GM18498 (cell line): Measurements from ENCODE around the gene PRR19.

Source experiments
- ATAC-seq: cut with Tn5 transposase; IDR thresholded peaks from one replicate; pipeline ENCODE4 v1.9.1; 2021; ENCODE audit warnings: mild to moderate bottlenecking, moderate library complexity; ENCODE audit not compliant: unreplicated experiment

Gene PRR19

DNA sequence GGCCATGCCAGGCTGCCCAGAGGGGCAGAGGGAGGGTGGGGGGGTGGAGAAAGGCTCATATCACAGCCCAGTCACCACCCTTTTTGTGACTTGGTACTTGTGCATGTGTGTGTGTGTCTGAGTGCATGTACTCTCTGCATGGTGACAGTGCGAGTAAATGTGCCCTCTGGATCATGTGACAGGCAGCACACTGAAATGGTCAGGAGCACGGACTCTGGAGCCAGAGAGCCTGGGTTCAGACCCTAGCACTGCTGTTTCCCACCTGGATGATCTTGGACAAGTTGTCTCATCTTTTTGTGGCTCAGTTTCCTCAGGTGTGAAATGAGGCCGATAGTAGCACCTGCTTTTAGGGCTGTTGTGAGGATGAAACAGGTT lies 30.9 kb upstream of the PRR19 start:
- ATAC-seq, result no peak

GRCh38 chr19:42271861-42272534 lies 29.9 kb upstream of the PRR19 start:
- no peak for ATAC-seq

DNA sequence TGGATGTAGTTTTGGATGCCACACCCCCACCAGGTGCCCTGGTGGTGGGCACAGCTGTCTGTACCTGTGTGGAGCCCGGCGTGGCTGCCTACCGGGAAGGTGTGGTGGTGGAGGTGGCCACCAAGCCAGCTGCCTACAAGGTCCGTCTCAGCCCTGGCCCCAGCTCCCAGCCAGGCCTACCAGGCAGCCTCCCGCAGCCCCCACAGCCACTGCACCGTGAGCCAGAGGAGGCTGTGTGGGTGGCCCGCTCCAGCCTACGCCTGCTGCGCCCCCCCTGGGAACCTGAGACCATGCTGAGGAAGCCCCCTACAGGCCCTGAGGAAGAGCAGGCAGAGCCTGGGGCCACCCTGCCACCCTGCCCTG lies 29.4 kb upstream of the PRR19 start:
- no peak for ATAC-seq

GRCh38 chr19:42272989-42273406 lies 28.9 kb upstream of the PRR19 start:
- no peak for ATAC-seq

GRCh38 chr19:42273407-42274064 lies 28.4 kb upstream of the PRR19 start:
- no peak for ATAC-seq

- ATAC-seq, result no peak
Measured at GRCh38 chr19:42274065-42274682, 27.8 kb upstream of the PRR19 start.

- no peak for ATAC-seq
Measured at GRCh38 chr19:42275103-42275502, 26.8 kb upstream of the PRR19 start.

DNA sequence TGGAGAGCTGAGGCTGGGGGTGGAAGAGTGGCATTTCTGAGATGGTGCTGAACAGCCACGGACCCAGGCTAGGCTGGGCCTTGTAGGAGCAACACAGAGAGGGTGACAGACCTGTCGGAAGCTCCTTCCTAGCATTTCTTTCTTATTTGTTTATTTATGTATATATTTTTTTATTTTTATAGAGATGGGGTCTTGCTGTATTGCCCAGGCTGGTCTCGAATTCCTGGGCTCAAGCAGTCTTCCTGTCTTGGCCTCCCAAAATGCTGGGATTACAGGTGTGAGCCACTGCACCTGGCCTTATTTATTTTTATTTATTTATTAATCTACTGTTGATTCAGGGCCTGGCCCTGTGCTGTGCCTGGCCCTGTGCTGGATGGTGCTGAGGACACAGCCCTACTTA lies 26.4 kb upstream of the PRR19 start:
- ATAC-seq, result no peak

GRCh38 chr19:42276284-42276683 lies 25.6 kb upstream of the PRR19 start:
- no peak for ATAC-seq

DNA sequence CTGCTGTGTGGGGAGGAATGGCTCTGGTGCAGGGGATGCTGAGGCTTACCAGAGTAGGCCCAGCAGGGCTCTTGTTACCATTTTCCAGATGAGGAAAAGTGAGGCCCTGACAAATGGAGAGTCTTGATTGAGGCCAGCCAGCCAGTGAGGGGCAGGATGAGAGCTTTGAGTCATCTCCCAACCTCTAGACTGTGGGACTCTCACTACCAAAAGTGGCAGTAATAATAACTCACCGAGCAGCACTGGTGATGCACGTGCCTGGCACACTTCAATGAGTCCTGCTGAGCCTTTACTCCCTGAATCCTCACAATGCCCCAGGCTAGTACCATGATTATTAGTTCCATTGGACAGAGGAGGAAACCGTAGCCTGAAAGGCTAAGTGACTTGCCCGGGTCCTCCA lies 25.1 kb upstream of the PRR19 start:
- no peak for ATAC-seq

DNA sequence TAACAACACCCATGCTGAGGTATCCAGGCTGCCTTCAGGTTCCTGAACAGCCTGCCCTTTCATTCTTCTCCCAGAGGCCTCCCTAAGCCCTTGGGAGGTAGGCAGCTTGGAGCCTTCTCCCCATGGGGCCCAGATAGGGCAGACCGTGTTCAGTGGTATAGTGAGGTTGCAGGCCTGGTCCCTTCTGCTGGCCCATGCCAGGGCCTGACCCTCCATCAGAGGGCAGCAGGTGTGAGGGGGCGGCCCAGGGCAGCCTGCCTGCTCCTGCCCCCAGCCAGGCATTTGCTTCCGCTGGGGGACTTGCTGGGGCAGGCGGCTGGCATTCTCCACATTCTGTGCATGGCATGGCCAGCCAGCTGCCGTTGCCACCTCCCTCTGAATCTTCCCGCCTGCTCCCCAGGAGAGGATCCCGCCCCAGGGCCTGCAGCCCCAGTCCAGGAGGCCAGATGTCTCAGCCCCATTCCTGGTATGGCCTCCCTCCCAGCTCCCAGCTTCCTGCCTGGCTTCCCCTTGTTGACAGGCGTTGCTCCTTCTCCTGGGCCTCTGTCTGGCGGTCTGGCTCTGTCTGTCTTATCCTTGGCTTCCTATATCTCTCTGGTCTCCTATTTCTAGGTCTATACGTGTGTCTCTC lies 24.0 kb upstream of the PRR19 start:
- ATAC-seq, result no peak

DNA sequence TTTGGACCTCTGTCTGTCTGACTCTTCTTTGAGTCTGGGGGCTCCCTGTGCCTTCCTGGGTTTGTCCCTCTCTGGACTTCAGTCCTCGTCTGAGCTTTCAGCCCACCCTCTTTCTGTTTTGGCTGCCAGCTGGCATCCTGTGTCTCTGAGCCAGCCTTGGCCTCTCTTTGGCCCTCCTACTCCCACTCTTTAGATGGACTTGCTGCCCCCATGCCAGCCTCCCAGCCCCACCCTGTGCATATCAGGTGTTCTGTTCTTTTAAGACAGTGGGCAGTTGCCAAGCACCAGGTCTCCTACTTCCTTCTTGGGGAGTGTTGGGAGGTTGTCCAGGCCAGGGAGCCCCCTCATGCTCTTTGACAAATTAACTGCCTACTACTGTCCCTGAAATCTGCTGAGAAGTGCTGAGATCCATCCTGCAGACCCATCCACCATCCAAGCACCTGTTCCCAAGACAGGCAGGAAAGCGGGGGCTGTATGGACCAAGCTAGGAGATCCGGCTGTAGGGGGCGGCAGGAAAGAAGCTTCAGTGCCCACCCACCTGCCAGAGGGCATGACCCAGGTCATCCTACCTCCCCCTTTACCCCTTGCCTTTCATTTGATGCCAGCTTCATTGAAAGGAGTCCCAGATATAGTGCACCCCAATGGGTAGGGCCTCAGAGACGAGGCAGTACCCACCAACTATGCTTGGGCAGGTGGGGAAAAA lies 23.3 kb upstream of the PRR19 start:
- ATAC-seq, result no peak

GRCh38 chr19:42279155-42279901 lies 22.6 kb upstream of the PRR19 start:
- ATAC-seq, result no peak

GRCh38 chr19:42279902-42280814 lies 21.8 kb upstream of the PRR19 start:
- ATAC-seq, result peak; percentile 37

DNA sequence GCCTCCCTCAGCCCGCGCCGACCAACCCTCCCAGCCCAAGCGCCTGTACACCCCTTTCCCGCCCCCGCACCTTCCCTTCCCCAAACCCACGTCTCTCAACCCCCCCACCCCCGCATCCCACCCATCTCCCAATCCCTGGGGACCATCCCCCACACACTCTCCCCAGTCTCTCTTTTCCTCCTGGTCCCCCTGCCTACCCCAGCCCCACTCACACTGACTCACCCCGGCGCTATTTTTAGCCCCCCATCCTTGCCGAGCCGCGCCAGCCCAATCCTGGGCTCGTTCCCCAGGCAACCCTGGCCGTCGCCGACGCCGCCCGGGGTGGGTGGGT lies 21.2 kb upstream of the PRR19 start:
- no peak for ATAC-seq

DNA sequence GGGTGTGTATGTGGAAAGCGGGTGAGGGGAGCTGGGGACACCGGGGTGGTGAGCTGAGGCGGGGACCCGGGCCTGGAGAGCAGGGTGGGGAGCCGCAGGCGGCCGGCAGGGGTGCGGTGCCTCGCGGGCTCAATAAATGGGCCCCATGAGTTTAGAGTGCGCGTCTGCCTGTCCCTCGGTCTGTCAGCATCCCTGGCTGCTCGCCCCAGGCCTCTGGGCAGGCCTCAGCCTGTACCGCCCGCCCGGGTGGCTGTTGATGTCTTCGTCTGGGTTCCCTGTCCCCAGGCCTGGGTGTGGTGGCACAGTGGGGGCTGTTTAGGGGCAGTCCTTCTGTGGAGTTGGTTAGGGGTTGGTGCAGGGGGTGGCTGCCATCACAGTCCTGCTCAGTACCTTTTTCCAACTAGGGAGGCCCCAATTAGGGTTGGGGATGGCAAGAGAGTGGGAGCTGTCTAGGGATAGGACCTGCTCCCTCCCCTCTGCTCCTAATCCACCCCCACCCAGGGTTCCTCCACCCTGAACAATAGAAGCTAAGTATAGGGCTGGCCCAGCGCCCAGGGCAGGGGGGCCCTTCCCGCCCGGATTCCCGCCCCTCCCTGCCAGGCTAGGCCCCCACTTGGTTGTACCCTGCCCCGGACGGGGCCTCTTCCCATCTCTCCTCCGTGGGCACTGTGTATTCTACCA lies 20.6 kb upstream of the PRR19 start:
- no peak for ATAC-seq

GRCh38 chr19:42281827-42282762 lies 19.8 kb upstream of the PRR19 start:
- no peak for ATAC-seq

- ATAC-seq, result no peak
Measured at GRCh38 chr19:42282819-42283187, 19.1 kb upstream of the PRR19 start.
